Endothelial cell of umbilical vein (primary cell): ENCODE results near the gene SAP30L. TPM values are rescaled to one million over a fixed set of nuclear protein-coding genes. Genes with fewer than 3 reads are reported as not detected.
A peak's percentile ranks its signal among the peaks of the same experiment; 100 is the strongest.

Experiments used
- BruUV-seq: library from RNA; stranded (reverse); fragments of 400-500 nt; replicated peaks from 2 replicates; lab custom pipeline; 2021; lab: Mats Ljungman, UMichigan
- CTCF ChIA-PET: fragments of 300-600, 350-600 bp; sonication (Branson Sonifier 250); formaldehyde crosslinking; loops from one replicate; lab custom pipeline; 2021; ENCODE audit warnings: antibody characterized with exemption, inconsistent platforms; lab: Charles Lee
- POLR2A ChIA-PET: fragments of 300-600, 350-600 bp; sonication (Branson Sonifier 250); formaldehyde crosslinking; loops from one replicate; lab custom pipeline; 2021; ENCODE audit warnings: antibody characterized with exemption, inconsistent platforms; lab: Charles Lee
- DNase-seq: peaks from one replicate; pipeline ENCODE4 v3.0.0-alpha.2; 2011; ENCODE audit warnings: low read depth, low spot score
- FAIRE-seq: peaks from 2 replicates; lab custom pipeline; 2011; peaks lifted over from hg19 to GRCh38; lab: Jason Lieb, UNC
- H2AFZ ChIP-seq: 2 replicates; pipeline ENCODE4 v1.6.0; 2012; ENCODE audit warnings: low read depth, low read length, control low read depth, inconsistent platforms
- H3K27ac ChIP-seq: 2 replicates; pipeline ENCODE4 v1.5.1; 2011; ENCODE audit warnings: low read depth, mild to moderate bottlenecking, control low read depth, low read length, moderate library complexity; ENCODE audit not compliant: insufficient read depth
- H3K27me3 ChIP-seq, 2 experiments: 2 replicates each; pipeline versions ENCODE4 v1.6.0 to v1.6.1; 2011; ENCODE audit warnings: low read length in 2 of 2, mixed read lengths in 1 of 2; ENCODE audit not compliant: control insufficient read depth in 2 of 2, insufficient read depth in 2 of 2
- H3K36me3 ChIP-seq, 2 experiments: 2 replicates in 1 of 2; 3 replicates in 1 of 2; pipeline ENCODE4 v1.5.1; 2011; ENCODE audit warnings: low read length in 2 of 2, mild to moderate bottlenecking in 1 of 2, moderate library complexity in 1 of 2; ENCODE audit not compliant: control insufficient read depth in 2 of 2, insufficient read depth in 2 of 2; ENCODE audit errors: extremely low read depth in 1 of 2
- H3K4me1 ChIP-seq: 3 replicates; pipeline ENCODE4 v1.5.1; 2011; ENCODE audit warnings: mild to moderate bottlenecking, low read length; ENCODE audit not compliant: control insufficient read depth, insufficient read depth; ENCODE audit errors: extremely low read depth
- H3K4me2 ChIP-seq: 2 replicates; pipeline ENCODE4 v1.6.1; 2011; ENCODE audit warnings: low read length, control low read depth, mixed read lengths; ENCODE audit not compliant: insufficient read depth
- H3K4me3 ChIP-seq, 3 experiments: fragments of 200-600 bp in 1 of 3; sonication (generic), shearing (Covaris generic) in 1 of 3; replicated peaks in 1 of 3; 2 replicates each; pipeline ENCODE4 v1.5.1; 2011 to 2016; ENCODE audit warnings: control low read depth in 3 of 3, low read length in 3 of 3, mild to moderate bottlenecking in 2 of 3, inconsistent platforms in 1 of 3, low read depth in 1 of 3, moderate library complexity in 1 of 3; ENCODE audit not compliant: insufficient read depth in 1 of 3
- H3K79me2 ChIP-seq: 2 replicates; pipeline ENCODE4 v1.6.0; 2012; ENCODE audit warnings: low read length, inconsistent platforms; ENCODE audit not compliant: control insufficient read depth, insufficient read depth
- H3K9ac ChIP-seq: replicated peaks from 2 replicates; pipeline ENCODE3; 2011; ENCODE audit warnings: low read length, control low read depth; ENCODE audit not compliant: insufficient read depth; ENCODE audit errors: extremely low read depth
- H3K9me1 ChIP-seq: replicated peaks from 3 replicates; pipeline ENCODE4 v1.6.0; 2011; ENCODE audit warnings: mild to moderate bottlenecking, low read length; ENCODE audit not compliant: control insufficient read depth, insufficient read depth; ENCODE audit errors: extremely low read depth
- H3K9me3 ChIP-seq: replicated peaks from 2 replicates; pipeline ENCODE4 v1.5.1; 2012; ENCODE audit warnings: low read length, inconsistent platforms; ENCODE audit not compliant: control insufficient read depth, insufficient read depth
- H4K20me1 ChIP-seq: replicated peaks from 2 replicates; pipeline ENCODE3; 2011; ENCODE audit warnings: mild to moderate bottlenecking, low read length; ENCODE audit not compliant: control insufficient read depth, insufficient read depth; ENCODE audit errors: extremely low read depth
- EZH2 ChIP-seq: IDR thresholded peaks from 2 replicates; pipeline ENCODE4 v1.6.1; 2012; ENCODE audit warnings: borderline replicate concordance, low read depth, mild to moderate bottlenecking, moderate library complexity, low read length, inconsistent platforms; ENCODE audit not compliant: severe bottlenecking
- FOS ChIP-seq: IDR thresholded peaks from 2 replicates; pipeline ENCODE4 v1.6.1; 2011; ENCODE audit warnings: mild to moderate bottlenecking, low read length, moderate library complexity, borderline replicate concordance; ENCODE audit not compliant: insufficient read depth
- GATA2 ChIP-seq: IDR thresholded peaks from 2 replicates; pipeline ENCODE4 v1.7.0; 2011; ENCODE audit warnings: low read depth, mild to moderate bottlenecking, moderate library complexity, mixed read lengths, low read length; ENCODE audit not compliant: insufficient read length, insufficient read depth
- JUN ChIP-seq: IDR thresholded peaks from 2 replicates; pipeline ENCODE4 v1.6.1; 2011; ENCODE audit warnings: borderline replicate concordance, low read depth; ENCODE audit not compliant: insufficient read length, insufficient read depth
- MYC ChIP-seq: IDR thresholded peaks from one replicate; pipeline ENCODE4 v1.6.1; 2011; ENCODE audit warnings: mild to moderate bottlenecking, low read depth, low read length
- POLR2A ChIP-seq: IDR thresholded peaks from 2 replicates; pipeline ENCODE4 v1.6.1; 2012; ENCODE audit warnings: low read depth, mild to moderate bottlenecking, control low read depth, low read length
- POLR2AphosphoS5 ChIP-seq: IDR thresholded peaks from 2 replicates; pipeline ENCODE4 v1.6.1; 2012; ENCODE audit warnings: low read depth, mild to moderate bottlenecking, control low read depth, low read length, moderate library complexity; ENCODE audit not compliant: insufficient read depth
- dilution Hi-C: fragments of 300-500 bp; cut with MboI; formaldehyde crosslinking; loops from one replicate; pipeline ENCODE4 v1.15.0; 2019; ENCODE audit warnings: low sequenced_read_pairs; ENCODE audit not compliant: extremely low pct_ligation_motif_present
- intact Hi-C: fragments of 100-400 bp; cut with micrococcal nuclease; formaldehyde crosslinking; loops from one replicate; pipeline ENCODE4 v1.10.0; 2022
- polyA plus RNA-seq, 4 experiments: library from polyadenylated mRNA; depleted of rRNA in 3 of 4; stranded (reverse) in 3 of 4; unstranded in 1 of 4; fragments of >200 nt; gene quantifications; 2 replicates each; pipeline versions ENCODE4 v1.2.1 to v1.2.3, GENCODE V29; 2011 to 2012; ENCODE audit warnings: missing spikeins in 1 of 4
- total RNA-seq: library from RNA; stranded (reverse); gene quantifications from 2 replicates; pipeline ENCODE4 v1.2.3, GENCODE V29; 2021
- TF ChIP-seq, protein P1 (sequence below): IDR thresholded peaks from 2 replicates; pipeline ENCODE4 v1.6.1; 2011; ENCODE audit not compliant: insufficient read depth, insufficient read length
- TF ChIP-seq, protein P2 (sequence below), 2 donors: IDR thresholded peaks; 1 replicate in 1 of 2; 2 replicates in 1 of 2; pipeline ENCODE4 v1.5.1; 2011; ENCODE audit warnings: low read length in 2 of 2, mild to moderate bottlenecking in 2 of 2, moderate library complexity in 2 of 2, control low read depth in 1 of 2, inconsistent platforms in 1 of 2, low read depth in 1 of 2; ENCODE audit not compliant: insufficient read depth in 1 of 2; ENCODE audit errors: extremely low read depth in 1 of 2

Gene SAP30L
- total and polyA plus RNA-seq, 2 donors (not counting 3 experiments of a cell fraction or from before 2014, with no cell fraction given): 18.1 to 37.8 TPM

DNA sequence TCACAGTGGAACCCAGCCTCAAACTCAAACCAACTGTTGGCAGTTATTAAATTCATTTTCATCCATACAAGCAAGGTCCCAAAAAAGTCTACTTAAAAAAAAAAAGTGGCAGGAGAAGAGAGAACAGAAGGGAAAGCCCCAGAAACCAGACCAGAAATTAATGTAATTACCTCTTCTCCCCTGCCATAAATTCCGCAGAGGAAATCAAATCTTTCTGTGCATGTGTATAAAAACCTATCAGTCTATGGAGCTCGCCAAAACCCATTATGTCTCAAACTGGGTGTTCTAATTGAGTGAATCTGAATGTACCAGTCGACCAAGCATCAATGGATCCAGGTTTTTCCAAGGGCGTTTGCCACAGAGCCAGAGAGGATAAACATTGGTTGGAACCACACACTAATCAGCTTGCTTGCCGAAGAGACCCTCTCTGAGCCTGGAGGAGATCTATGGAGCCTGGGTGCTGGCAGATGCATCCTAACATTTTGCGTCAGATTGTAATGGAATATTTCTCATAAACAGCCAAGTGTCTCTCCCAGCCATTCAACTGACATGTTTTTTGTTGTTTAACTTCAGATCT, 40.1 kb downstream of the SAP30L start:
- POLR2A ChIA-PET: no interaction called here
- H3K4me3 ChIP-seq: no peak overlapping the region
- no peak overlapping the region for H3K27ac ChIP-seq
- intact Hi-C loops: no loop called here
- H3K27me3 ChIP-seq: peaks cover 73 to 80% of the 10 kb centered on the region in 2 experiments
- H3K9me3 ChIP-seq: no peaks in the 10 kb centered on the region
- no peaks in the 10 kb centered on the region for H3K9me1 ChIP-seq
- H3K79me2 ChIP-seq: no peaks in the 10 kb centered on the region
- no peaks in the 10 kb centered on the region for H3K36me3 ChIP-seq
- no peak overlapping the region for H3K4me2 ChIP-seq
- dilution Hi-C loops: no loop called here
- CTCF ChIA-PET: interaction anchor here (1.8 kb wide), 1 partner anchor 35 kb away, joined by 12 read pairs; no protein-coding TSS in a partner anchor
- no peak for FAIRE-seq
- no peak overlapping the region for H3K9ac ChIP-seq
- no peak for DNase-seq
- BruUV-seq: no TSS peak
- no peaks in the 10 kb centered on the region for H3K4me1 ChIP-seq
- no peak overlapping the region for H2AFZ ChIP-seq
- TF ChIP-seq GATA2: no peak
- no peak for TF ChIP-seq POLR2AphosphoS5
- TF ChIP-seq, protein P1, sequence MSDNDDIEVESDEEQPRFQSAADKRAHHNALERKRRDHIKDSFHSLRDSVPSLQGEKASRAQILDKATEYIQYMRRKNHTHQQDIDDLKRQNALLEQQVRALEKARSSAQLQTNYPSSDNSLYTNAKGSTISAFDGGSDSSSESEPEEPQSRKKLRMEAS: no peak
- TF ChIP-seq POLR2A: no peak
- peak; percentile 29 for TF ChIP-seq EZH2
- TF ChIP-seq FOS: no peak
- no peaks in the 10 kb centered on the region for H4K20me1 ChIP-seq

DNA sequence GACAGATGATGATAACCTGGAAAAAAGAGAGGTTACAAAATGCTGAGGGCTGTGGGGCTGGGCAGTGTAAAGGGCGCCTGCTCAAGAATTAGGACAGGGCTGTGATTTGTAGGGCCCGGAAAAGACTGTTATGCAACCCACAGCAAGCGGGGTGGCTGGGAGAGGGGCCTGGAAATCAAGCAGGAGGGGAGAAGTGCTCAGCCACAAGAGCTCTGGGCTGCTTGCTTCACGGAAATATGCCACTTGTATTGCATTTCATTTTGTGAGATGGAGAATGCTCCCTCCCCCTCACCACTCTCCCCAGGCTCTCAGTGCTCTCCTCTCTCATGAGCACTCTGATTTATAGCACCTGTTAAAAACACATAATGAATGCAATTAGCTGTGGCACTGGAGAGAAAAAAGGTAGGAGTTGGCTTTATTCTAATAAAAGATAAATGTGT, 40.6 kb downstream of the SAP30L start:
- BruUV-seq: no TSS peak
- intact Hi-C loops (no loop called here), dilution Hi-C loops (no loop called here)
- H3K79me2 ChIP-seq: no peaks in the 10 kb centered on the region
- no peak overlapping the region for H3K9ac ChIP-seq
- no peaks in the 10 kb centered on the region for H4K20me1 ChIP-seq
- ChIA-PET CTCF (interaction anchor here (1.8 kb wide), 1 partner anchor 35 kb away, joined by 12 read pairs; no protein-coding TSS in a partner anchor), POLR2A (no interaction called here)
- H3K36me3 ChIP-seq: no peaks in the 10 kb centered on the region
- no peaks in the 10 kb centered on the region for H3K9me1 ChIP-seq
- H3K4me1 ChIP-seq: no peaks in the 10 kb centered on the region
- H3K4me2 ChIP-seq: no peak overlapping the region
- DNase-seq (no peak), FAIRE-seq (no peak)
- H3K9me3 ChIP-seq: no peaks in the 10 kb centered on the region
- H2AFZ ChIP-seq: no peak overlapping the region
- H3K4me3 ChIP-seq: no peak overlapping the region
- TF ChIP-seq, protein P2, sequence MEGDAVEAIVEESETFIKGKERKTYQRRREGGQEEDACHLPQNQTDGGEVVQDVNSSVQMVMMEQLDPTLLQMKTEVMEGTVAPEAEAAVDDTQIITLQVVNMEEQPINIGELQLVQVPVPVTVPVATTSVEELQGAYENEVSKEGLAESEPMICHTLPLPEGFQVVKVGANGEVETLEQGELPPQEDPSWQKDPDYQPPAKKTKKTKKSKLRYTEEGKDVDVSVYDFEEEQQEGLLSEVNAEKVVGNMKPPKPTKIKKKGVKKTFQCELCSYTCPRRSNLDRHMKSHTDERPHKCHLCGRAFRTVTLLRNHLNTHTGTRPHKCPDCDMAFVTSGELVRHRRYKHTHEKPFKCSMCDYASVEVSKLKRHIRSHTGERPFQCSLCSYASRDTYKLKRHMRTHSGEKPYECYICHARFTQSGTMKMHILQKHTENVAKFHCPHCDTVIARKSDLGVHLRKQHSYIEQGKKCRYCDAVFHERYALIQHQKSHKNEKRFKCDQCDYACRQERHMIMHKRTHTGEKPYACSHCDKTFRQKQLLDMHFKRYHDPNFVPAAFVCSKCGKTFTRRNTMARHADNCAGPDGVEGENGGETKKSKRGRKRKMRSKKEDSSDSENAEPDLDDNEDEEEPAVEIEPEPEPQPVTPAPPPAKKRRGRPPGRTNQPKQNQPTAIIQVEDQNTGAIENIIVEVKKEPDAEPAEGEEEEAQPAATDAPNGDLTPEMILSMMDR (IDR thresholded peaks at IDR 0.05; ENCODE audit: extremely low read depth in 1 of 2, insufficient read depth in 1 of 2, low read depth in 1 of 2, low read length in 2 of 2): no peak
- TF ChIP-seq, protein P1: no peak
- TF ChIP-seq FOS (no peak), POLR2A (no peak), EZH2 (no peak), JUN (no peak), POLR2AphosphoS5 (no peak), GATA2 (no peak), MYC (no peak)
- H3K27me3 ChIP-seq: peaks cover 68 to 77% of the 10 kb centered on the region in 2 experiments
- no peak overlapping the region for H3K27ac ChIP-seq
